H1 (cell line): Measurements from ENCODE around the gene EXD3. TPM values are rescaled to one million over a fixed set of nuclear protein-coding genes. Genes with fewer than 3 reads are reported as not detected.

Experiments used
- CHD2 ChIP-seq: IDR thresholded peaks from 2 replicates; pipeline ENCODE4 v1.6.1; 2012; ENCODE audit warnings: low read length, improper control_type of control experiment
- NANOG ChIP-seq: IDR thresholded peaks from 2 replicates; pipeline ENCODE4 v1.6.1; 2011; ENCODE audit warnings: low read length, low read depth, mild to moderate bottlenecking, inconsistent platforms; ENCODE audit not compliant: insufficient read depth, poor library complexity, severe bottlenecking
- SRF ChIP-seq: IDR thresholded peaks from 2 replicates; pipeline ENCODE4 v1.6.1; 2011; ENCODE audit warnings: mild to moderate bottlenecking, low read depth, low read length, moderate library complexity
- TCF12 ChIP-seq: IDR thresholded peaks from 2 replicates; pipeline ENCODE4 v1.6.1; 2011; ENCODE audit warnings: low read depth, mild to moderate bottlenecking, low read length
- TEAD4 ChIP-seq: IDR thresholded peaks from 2 replicates; pipeline ENCODE4 v1.6.1; 2012; ENCODE audit warnings: low read depth, low read length, inconsistent platforms, mixed read lengths
- polyA plus RNA-seq, 7 experiments: library from polyadenylated mRNA; depleted of rRNA in 3 of 7; stranded (reverse) in 5 of 7; unstranded in 2 of 7; fragments of >200 nt in 5 of 7; fragments of 200-250 nt in 2 of 7; gene quantifications; 1 replicate in 5 of 7; 2 replicates in 1 of 7; 4 replicates in 1 of 7; pipeline versions ENCODE4 v1.2.1 to v1.2.3, GENCODE V29; 2011 to 2013; ENCODE audit warnings: missing spikeins in 2 of 7, mixed read lengths in 2 of 7
- total RNA-seq: library from RNA; stranded (reverse); fragmentation: NEBNext Ultra II Directional; extraction: Animal tissue kit (Norgen Biotek cat#: 25700); gene quantifications from 2 replicates; pipeline ENCODE4 v1.2.1, GENCODE V29; 2021

Gene EXD3
- total and polyA plus RNA-seq, 2 of the 8 experiments (the other 6 are each of a cell fraction or from before 2014, with no cell fraction given), result 7.2 to 9.4 TPM

DNA sequence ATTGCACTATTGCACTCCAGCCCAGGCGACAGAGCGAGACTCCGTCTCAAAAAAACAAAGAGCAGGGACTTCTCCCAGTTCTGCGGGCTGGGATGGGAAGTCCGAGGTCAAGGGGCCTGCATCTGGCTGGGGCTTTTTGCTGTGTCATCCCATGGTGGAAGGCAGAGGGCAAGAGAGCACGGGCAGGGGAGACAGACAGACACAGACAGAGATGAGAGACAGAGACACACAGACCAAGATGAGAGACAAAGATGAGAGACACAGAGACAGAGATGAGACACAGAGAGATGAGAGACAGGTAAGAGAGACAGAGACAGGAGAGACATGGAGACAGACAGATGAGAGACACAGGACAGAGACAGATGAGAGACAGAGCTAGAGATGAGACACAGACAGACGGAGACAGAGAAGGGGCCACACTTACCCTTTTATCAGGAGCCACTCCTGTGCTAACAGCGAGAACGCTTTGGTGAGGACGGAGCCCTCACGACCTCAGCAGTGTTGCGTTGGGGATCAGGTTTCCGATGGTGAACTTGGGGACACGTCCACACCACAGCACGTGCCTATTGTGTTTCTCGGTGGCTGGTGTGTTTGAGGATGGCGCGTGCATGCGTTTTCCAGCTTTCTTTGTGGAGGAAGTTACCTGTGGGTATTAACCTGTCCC lies 154.3 kb downstream of the EXD3 start (continued):
- TF ChIP-seq SRF (no peak), NANOG (no peak), TEAD4 (no peak), CHD2 (no peak), TCF12 (no peak)
